T-helper 2 cell treated with Interferon-gamma antibody and Interleukin-4, amounts not matched to agents 5 μg/mL and 100 μg/mL, for 36 hours (primary cell): ENCODE measurements around the gene ZBTB8A.

ENCODE experiments used
- DNase-seq: peaks from one replicate; pipeline ENCODE4 v3.0.0; 2021; ENCODE audit warnings: low spot score
- H3K27ac Mint-ChIP-seq: one replicate; pipeline ENCODE4 v1.8.0; 2021; ENCODE audit warnings: mild to moderate bottlenecking, mixed read lengths
- H3K27me3 Mint-ChIP-seq: one replicate; pipeline ENCODE4 v1.8.0; 2021; ENCODE audit warnings: low read depth, mixed read lengths
- H3K36me3 Mint-ChIP-seq: one replicate; pipeline ENCODE4 v1.8.0; 2021; ENCODE audit warnings: low read depth, mixed read lengths
- H3K4me1 Mint-ChIP-seq: one replicate; pipeline ENCODE4 v1.8.0; 2021; ENCODE audit warnings: low read depth, mixed read lengths
- H3K4me3 Mint-ChIP-seq: one replicate; pipeline ENCODE4 v1.8.0; 2022; ENCODE audit warnings: mild to moderate bottlenecking, moderate library complexity, mixed read lengths
- H3K9me3 Mint-ChIP-seq: one replicate; pipeline ENCODE4 v1.8.0; 2021; ENCODE audit warnings: mixed read lengths

The ZBTB8A gene

DNA sequence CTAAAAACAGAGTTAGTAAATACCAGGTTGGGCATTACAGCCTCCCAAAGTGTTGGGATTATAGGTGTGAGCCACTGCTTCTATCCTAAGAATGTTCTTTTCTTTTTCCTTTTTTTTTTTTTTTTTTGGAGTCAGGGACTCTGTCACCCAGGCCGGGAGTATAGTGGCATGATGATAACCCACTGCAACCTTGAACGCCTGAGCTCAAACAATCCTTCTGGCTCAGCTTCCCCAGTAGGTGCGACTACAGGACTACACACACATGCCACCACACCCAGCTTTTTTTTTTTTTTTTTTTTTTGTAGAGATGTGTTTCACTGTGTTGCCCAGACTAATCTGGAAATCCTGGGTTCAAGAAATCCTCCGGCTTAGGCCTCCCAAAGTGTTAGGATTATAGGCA is 105.2 kb downstream of the ZBTB8A start:
- DNase-seq: no peak
- Mint-ChIP-seq H3K36me3 (peaks cover 16% of the 10 kb centered on the region), H3K4me3 (no peak overlapping the region), H3K4me1 (peaks cover 10% of the 10 kb centered on the region), H3K27me3 (no peaks in the 10 kb centered on the region), H3K27ac (no peak overlapping the region), H3K9me3 (no peaks in the 10 kb centered on the region)

DNA sequence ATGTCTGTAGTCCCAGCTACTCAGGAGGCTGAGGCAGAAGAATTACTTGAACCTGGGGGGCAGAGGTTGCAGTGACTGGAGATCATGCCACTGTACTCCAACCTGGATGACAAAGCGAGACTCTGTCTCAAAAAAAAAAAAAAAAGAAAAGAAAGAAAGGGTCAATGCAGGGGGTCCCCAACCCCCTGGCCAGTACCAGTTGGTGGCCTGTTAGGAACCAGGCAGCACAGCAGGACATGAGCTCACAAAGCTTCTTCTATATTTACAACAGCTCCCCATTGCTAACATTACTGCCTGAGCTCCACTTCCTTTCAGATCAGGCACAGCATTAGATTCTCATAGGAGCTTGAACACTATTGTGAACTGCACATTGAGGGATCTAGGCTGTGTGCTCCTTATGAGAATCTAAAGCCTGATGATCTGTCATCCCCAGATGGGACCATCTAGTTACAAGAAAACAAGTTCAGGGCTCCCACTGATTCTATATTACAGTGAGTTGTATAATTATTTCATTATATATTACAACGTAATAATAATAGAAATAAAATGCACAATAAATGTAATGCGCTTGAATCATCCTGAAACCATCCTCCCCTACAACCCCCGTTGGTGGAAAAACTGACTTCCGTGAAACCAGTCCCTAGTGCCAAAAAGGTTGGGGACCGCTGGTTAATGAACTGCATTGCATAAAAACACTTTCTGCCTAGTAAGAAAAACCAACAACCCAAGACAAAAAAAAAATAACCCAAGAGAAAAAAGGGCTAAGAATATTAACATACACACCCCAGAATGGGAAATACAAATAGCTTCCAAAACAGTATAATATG is 108.3 kb downstream of the ZBTB8A start:
- Mint-ChIP-seq H3K4me1 (peaks cover 17% of the 10 kb centered on the region), H3K9me3 (no peaks in the 10 kb centered on the region), H3K4me3 (peak overlapping the region; percentile 97), H3K36me3 (peaks cover 33% of the 10 kb centered on the region), H3K27me3 (no peaks in the 10 kb centered on the region), H3K27ac (peak overlapping the region; percentile 53)
- DNase-seq: no peak

DNA sequence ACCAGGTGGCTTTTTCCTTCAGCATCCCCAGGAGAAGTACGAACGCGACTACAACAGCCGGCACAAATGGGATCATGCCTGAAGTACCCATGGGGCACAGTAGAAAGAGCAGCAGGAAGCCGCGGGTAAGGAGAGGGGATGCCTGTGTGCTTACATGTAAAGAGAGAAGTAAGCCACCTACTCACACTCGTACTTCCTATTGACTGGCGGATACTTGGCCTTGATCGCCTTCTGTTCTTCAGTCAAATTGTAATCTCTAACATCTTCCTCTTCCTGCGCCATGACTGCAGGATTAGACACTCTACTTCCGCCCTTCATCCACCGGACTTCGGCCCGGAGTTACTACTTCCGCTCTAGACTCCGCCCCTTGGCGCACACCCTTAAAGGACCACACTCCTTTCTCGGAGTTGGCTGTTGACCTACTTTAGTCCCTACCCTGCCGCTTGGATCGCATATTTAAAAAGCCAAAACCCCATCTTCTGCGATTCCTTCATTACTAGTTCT is 111.1 kb downstream of the ZBTB8A start, which contains the start of gene ZBTB8OS:
TSS of gene ZBTB8OS (minus strand) at position 303 of the 504 bp plus-strand sequence. CDS start at position 282, 21 bp downstream.
- peaks cover 53% of the 10 kb centered on the region for H3K36me3 Mint-ChIP-seq
- no peaks in the 10 kb centered on the region for H3K27me3 Mint-ChIP-seq
- H3K27ac Mint-ChIP-seq: peak within 1 kb of the TSS; percentile 99
- no peaks in the 10 kb centered on the region for H3K9me3 Mint-ChIP-seq
- DNase-seq: peak; percentile 87
- H3K4me1 Mint-ChIP-seq: peaks cover 31% of the 10 kb centered on the region
- H3K4me3 Mint-ChIP-seq: peak within 1 kb of the TSS; percentile 97

DNA sequence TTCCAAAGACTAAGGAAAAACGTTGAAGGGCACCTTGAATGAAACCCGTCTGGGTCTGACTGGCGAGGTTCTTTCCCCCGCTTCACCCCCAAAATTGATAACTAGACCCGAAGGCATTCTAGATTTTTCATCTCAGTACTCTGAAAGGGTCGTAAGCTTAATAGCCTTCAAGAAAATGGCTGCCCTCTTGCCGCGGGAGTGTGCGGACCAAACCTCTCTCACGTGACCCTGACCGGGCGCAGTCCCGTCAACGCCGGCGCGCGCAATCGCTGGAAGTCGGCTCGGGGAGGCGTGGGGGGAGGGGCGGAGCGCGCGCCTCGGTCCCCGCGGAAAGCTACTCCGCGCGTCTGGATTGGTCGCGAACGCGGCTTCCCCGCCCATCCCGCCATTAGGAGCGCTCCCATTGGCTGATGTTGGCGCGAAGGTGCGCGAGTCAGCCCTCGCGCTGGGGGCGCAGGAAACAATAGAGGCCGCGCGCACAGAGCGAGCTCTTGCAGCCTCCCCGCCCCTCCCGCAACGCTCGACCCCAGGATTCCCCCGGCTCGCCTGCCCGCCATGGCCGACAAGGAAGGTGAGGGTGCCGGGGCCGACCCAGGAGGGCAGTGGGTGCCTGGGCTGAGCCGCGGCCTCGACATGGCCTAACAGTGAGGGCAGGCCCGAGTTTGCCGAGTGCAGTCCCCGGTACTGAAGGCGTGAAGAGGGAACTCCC is 111.7 kb downstream of the ZBTB8A start, which contains the start of gene RBBP4:
TSS of gene RBBP4 (plus strand) at position 457 of the 709 bp plus-strand sequence. CDS start at position 556, 99 bp downstream.
- no peaks in the 10 kb centered on the region for H3K27me3 Mint-ChIP-seq
- H3K9me3 Mint-ChIP-seq: no peaks in the 10 kb centered on the region
- peak; percentile 99 for DNase-seq
- peak within 1 kb of the TSS; percentile 99 for H3K27ac Mint-ChIP-seq
- peaks cover 37% of the 10 kb centered on the region for H3K4me1 Mint-ChIP-seq
- peaks cover 54% of the 10 kb centered on the region for H3K36me3 Mint-ChIP-seq
- H3K4me3 Mint-ChIP-seq: peak within 1 kb of the TSS; percentile 97

DNA sequence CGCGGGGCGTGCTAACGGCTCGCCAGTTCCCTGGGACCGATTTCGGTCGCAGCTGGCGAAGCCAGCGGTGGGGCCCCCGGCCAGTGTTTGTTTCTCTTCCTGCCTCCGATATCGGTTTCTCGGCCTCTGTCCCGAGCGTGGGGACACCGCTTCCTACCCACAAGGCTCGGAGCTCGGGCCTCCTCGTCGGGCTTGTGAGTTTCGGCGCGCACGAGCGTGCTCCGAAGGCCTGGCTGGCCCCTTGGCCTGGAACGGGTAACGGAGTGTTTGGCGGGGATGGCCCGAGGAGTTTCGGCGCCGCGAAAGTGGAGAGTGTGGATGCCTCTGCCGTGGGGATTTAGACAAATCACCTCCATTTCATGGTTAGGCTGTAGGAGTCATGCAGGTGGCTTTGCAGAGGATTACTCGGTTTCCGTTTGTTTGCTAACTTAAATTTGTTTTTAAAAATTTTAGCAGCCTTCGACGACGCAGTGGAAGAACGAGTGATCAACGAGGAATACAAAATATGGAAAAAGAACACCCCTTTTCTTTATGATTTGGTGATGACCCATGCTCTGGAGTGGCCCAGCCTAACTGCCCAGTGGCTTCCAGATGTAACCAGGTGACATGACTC is 112.3 kb downstream of the ZBTB8A start:
- H3K36me3 Mint-ChIP-seq: peaks cover 54% of the 10 kb centered on the region
- no peak for DNase-seq

DNA sequence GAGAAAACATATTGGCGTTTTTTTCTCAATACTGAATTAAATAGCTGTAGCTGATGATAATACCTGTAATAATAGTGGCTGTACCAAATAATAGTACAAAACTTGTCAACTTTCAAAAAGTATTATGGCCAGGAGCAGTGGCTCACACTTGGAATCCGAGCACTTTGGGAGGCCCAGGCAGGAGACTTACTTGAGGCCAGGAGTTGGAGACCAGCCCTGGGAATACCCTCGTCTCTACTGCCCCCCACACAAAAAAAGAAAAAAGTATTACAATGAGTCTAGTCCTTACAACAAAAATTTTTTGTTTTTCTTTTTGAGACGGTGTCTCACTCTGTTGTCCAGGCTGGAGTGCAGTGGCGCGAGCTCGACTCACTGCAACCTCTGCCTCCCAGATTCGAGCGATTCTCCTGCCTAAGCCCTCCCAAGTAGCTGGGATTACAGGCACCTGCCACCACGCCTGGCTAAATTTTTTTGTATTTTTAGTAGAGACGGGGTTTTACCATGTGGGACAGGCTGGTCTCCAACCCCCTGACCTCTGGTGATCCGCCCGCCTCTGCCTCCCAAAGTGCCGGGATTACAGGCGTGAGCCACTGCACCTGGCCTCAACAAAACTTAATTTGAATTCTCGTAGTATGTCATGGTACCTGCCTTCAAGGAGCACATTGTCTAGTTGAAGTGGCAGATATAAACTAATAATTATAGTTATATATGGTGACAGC is 113.2 kb downstream of the ZBTB8A start:
- Mint-ChIP-seq H3K9me3 (no peaks in the 10 kb centered on the region), H3K4me1 (peaks cover 39% of the 10 kb centered on the region), H3K27me3 (no peaks in the 10 kb centered on the region), H3K27ac (peak overlapping the region; percentile 99), H3K4me3 (peak overlapping the region; percentile 97), H3K36me3 (peaks cover 60% of the 10 kb centered on the region)
- no peak for DNase-seq

More for the DNA sequence above, 112.3 kb downstream of the ZBTB8A start:
- H3K27ac Mint-ChIP-seq: peak overlapping the region; percentile 99
- H3K9me3 Mint-ChIP-seq: no peaks in the 10 kb centered on the region
- H3K4me1 Mint-ChIP-seq: peaks cover 37% of the 10 kb centered on the region
- H3K27me3 Mint-ChIP-seq: no peaks in the 10 kb centered on the region
- peak overlapping the region; percentile 97 for H3K4me3 Mint-ChIP-seq
